Muscle layer of duodenum (tissue), 2 donors: ENCODE measurements around the gene TLE4.

ENCODE experiments used
- H3K27ac ChIP-seq: one replicate; pipeline ENCODE4 v1.7.0; 2013; ENCODE audit warnings: mild to moderate bottlenecking, low read length
- H3K27me3 ChIP-seq: one replicate; pipeline ENCODE4 v1.7.0; 2013; ENCODE audit warnings: low read depth, mild to moderate bottlenecking, control low read depth, low read length
- H3K36me3 ChIP-seq, 2 donors: one replicate each; pipeline ENCODE4 v1.7.0; 2013; ENCODE audit warnings: low read length in 2 of 2, control low read depth in 1 of 2, mild to moderate bottlenecking in 1 of 2; ENCODE audit not compliant: insufficient read depth in 2 of 2, control insufficient read depth in 1 of 2
- H3K4me1 ChIP-seq, 2 donors: one replicate each; pipeline ENCODE4 v1.7.0; 2013; ENCODE audit warnings: low read length in 2 of 2, mild to moderate bottlenecking in 2 of 2, control low read depth in 1 of 2, moderate library complexity in 1 of 2; ENCODE audit not compliant: insufficient read depth in 2 of 2, control insufficient read depth in 1 of 2
- H3K4me3 ChIP-seq, 2 donors: one replicate each; pipeline ENCODE4 v1.7.0; 2013; ENCODE audit warnings: low read length in 2 of 2, low read depth in 1 of 2, mild to moderate bottlenecking in 1 of 2
- H3K9me3 ChIP-seq, 2 donors: one replicate each; pipeline ENCODE4 v1.7.0; 2013; ENCODE audit warnings: low read length in 2 of 2, control low read depth in 1 of 2, mild to moderate bottlenecking in 1 of 2; ENCODE audit not compliant: control insufficient read depth in 1 of 2
- donor health status: healthy.

Gene TLE4

DNA sequence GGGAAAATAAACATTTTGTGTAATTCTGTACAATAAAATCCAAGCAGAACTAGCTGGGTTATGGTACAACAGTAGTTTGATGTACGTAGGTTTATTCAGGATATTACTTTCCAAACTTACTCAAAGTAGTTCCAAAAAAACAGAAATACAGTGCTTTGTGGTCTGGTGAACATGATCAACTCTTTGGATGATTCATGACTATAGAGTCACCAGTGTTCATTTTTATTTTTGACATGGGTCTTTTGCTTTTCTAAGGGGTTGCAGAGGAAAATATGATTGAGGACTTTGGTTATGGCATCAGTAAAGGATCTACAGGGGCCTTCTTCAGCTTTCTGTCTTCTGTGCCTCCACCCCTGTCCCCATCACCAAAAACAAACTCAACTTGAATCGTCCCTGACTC lies 127.2 kb downstream of the TLE4 start:
- H3K9me3 ChIP-seq: no peaks in the 10 kb centered on the region
- no peaks in the 10 kb centered on the region for H3K27me3 ChIP-seq
- H3K4me1 ChIP-seq: no peaks in the 10 kb centered on the region
- no peak overlapping the region for H3K27ac ChIP-seq
- H3K4me3 ChIP-seq: no peak overlapping the region
- H3K36me3 ChIP-seq: peaks cover 0 to under 1% of the 10 kb centered on the region in 2 donors

DNA sequence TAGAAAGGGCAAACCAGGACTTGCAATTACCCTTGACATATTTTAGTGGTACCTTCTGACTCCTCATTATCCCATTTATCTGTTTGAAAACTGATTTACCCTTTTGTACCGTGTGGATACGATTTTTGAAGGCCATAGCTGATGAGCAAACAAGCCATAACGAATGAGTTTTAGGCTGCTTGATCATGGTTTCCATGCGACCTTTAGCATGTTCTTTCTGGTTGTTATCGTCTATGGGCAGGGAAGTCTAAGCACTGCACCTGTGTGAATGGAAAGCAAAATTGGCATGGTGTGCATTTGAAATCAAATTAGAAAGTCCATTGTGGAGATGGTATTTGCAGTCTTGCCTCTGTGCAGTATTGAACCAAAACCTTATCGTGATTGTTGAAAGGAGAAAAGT lies 127.7 kb downstream of the TLE4 start:
- no peaks in the 10 kb centered on the region for H3K4me1 ChIP-seq
- no peaks in the 10 kb centered on the region for H3K9me3 ChIP-seq
- H3K4me3 ChIP-seq: no peak overlapping the region
- H3K27ac ChIP-seq: no peak overlapping the region
- H3K36me3 ChIP-seq: peaks cover 0 to 3% of the 10 kb centered on the region in 2 donors
- H3K27me3 ChIP-seq: no peaks in the 10 kb centered on the region

DNA sequence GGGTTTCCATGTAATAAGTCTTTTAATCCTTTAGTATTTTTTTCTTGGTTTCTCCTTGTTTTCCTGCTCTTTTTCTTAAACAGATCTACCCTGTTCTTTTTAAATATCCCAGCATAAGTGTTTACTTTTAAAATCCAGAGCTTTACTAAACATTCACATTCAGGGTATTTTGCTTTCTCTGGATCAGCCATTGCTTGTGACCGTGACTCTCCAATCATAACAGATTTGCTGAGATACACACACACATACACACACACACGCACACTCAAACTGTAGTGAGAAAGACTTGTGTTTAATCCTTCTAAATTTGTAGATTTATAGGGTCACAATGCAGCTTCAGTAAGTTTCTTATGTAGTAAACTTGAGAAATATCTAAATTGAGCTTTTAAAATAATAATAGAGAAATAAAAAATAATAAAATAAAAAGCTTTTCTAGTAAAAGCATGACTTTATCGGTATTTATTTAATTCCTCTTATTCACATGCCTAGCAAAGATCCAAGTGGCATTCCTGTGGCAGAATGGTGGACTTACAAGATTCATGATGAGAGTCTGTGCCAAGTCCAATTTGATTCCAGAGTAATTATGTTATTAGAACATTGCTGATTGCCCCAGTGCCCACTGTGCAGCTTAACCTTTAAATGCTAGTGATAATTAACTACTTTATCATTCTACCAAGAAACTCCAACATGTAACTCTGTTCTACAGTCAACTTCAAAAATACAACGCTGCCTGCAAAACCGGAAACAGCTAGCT lies 129.0 kb downstream of the TLE4 start:
- Histone ChIP-seq H3K4me1 (no peaks in the 10 kb centered on the region), H3K27me3 (no peaks in the 10 kb centered on the region), H3K4me3 (no peak overlapping the region), H3K36me3 (peaks cover 7 to 15% of the 10 kb centered on the region in 2 donors), H3K9me3 (no peaks in the 10 kb centered on the region), H3K27ac (no peak overlapping the region)

DNA sequence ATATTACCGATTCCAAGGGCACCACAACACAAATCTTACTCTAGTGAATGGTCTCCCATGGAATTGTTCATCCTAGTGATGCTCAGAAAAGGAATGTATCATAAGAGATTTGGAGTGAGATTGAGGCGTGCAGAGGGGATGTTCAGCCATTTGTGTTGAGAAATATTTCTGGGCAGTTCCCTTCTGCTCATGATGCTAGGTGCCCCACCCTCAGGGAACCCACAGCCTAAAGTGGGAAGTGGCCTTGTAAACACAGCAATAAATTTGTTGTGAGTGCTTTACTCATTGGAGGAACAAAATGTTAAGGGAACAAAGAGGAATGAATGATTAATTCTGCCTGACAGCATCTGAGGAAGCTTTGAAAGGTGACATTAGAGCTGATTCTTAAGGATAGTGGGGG lies 129.9 kb downstream of the TLE4 start:
- Histone ChIP-seq H3K36me3 (peaks cover 10 to 18% of the 10 kb centered on the region in 2 donors), H3K4me1 (no peaks in the 10 kb centered on the region), H3K27me3 (no peaks in the 10 kb centered on the region), H3K4me3 (no peak overlapping the region), H3K9me3 (no peaks in the 10 kb centered on the region), H3K27ac (no peak overlapping the region)

DNA sequence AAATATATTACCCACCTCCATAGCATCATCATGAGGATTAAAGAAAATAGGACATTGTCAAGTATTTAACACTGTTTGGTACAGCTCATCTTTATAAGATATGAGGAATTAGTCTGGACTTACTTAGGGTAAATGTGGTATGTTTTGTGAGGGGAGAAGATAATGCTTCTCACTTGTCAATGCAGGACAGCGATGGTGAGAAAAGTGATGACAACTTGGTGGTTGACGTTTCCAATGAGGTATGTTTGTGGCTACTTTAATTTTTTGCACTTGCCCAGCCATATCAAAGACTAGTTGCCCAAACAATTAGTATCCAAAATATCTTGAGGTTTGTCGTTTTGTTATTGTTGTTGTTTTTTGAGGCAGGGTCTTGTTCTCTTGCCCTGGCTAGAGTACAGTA lies 133.9 kb downstream of the TLE4 start:
- H3K4me3 ChIP-seq: no peak overlapping the region
- no peaks in the 10 kb centered on the region for H3K9me3 ChIP-seq
- H3K4me1 ChIP-seq: no peaks in the 10 kb centered on the region
- peaks cover 41 to 51% of the 10 kb centered on the region in 2 donors for H3K36me3 ChIP-seq
- H3K27me3 ChIP-seq: no peaks in the 10 kb centered on the region
- H3K27ac ChIP-seq: no peak overlapping the region

DNA sequence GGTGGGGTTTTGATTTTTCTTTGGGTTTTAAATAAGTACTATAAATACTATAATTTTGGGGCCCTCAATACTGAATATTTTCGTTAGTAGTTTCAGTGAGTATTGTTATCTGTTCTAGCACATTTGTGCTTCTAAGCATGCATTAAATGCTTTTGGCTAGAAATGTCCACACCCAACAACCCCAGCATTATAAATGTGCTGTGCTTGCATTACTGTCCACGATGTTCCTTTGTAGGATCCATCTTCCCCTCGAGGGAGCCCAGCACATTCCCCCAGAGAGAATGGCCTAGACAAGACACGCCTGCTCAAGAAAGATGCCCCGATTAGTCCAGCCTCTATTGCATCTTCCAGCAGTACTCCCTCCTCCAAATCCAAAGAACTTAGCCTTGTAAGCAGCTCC lies 134.7 kb downstream of the TLE4 start:
- H3K36me3 ChIP-seq: peaks cover 49 to 51% of the 10 kb centered on the region in 2 donors
- no peak overlapping the region for H3K27ac ChIP-seq
- no peaks in the 10 kb centered on the region for H3K27me3 ChIP-seq
- no peak overlapping the region for H3K4me3 ChIP-seq
- H3K4me1 ChIP-seq: no peaks in the 10 kb centered on the region
- H3K9me3 ChIP-seq: no peaks in the 10 kb centered on the region

DNA sequence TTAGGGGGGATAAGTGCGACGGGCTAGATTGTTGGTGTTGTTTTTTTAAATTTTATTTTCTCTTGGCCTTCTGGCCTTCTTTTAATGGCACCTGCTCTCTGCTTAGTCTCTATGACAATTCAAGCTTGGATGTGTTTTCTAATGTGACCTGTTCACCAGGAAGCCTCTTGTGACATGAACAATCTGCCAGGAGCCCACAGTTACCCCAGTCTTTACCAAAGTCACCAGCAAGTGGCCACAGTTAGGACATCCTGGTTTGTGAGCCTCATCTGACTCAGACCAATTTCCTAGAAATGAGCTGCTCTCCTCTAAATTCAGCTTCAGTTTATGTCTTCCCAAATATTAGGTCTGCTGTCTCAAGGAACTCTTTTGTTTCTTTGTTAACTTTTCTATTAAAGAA lies 135.8 kb downstream of the TLE4 start:
- H3K36me3 ChIP-seq: peaks cover 49 to 51% of the 10 kb centered on the region in 2 donors
- H3K4me1 ChIP-seq: no peaks in the 10 kb centered on the region
- H3K9me3 ChIP-seq: no peaks in the 10 kb centered on the region
- H3K27ac ChIP-seq: no peak overlapping the region
- no peak overlapping the region for H3K4me3 ChIP-seq
- H3K27me3 ChIP-seq: no peaks in the 10 kb centered on the region

DNA sequence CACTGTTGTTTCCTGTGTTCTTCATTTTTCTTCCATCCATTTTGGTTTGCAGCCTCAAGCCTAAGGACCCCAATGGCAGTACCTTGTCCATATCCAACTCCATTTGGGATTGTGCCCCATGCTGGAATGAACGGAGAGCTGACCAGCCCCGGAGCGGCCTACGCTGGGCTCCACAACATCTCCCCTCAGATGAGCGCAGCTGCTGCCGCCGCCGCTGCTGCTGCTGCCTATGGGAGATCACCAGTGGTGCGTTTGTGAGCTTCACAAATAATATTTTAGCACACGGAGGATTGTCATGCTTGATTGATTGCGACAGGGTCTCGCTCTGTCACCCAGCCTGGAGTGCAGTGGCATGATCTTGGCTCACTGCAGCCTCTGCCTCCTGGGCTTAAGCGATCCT lies 136.8 kb downstream of the TLE4 start:
- Histone ChIP-seq H3K4me3 (no peak overlapping the region), H3K9me3 (no peaks in the 10 kb centered on the region), H3K27me3 (no peaks in the 10 kb centered on the region), H3K27ac (no peak overlapping the region), H3K36me3 (peaks cover 51 to 53% of the 10 kb centered on the region in 2 donors), H3K4me1 (no peaks in the 10 kb centered on the region)

DNA sequence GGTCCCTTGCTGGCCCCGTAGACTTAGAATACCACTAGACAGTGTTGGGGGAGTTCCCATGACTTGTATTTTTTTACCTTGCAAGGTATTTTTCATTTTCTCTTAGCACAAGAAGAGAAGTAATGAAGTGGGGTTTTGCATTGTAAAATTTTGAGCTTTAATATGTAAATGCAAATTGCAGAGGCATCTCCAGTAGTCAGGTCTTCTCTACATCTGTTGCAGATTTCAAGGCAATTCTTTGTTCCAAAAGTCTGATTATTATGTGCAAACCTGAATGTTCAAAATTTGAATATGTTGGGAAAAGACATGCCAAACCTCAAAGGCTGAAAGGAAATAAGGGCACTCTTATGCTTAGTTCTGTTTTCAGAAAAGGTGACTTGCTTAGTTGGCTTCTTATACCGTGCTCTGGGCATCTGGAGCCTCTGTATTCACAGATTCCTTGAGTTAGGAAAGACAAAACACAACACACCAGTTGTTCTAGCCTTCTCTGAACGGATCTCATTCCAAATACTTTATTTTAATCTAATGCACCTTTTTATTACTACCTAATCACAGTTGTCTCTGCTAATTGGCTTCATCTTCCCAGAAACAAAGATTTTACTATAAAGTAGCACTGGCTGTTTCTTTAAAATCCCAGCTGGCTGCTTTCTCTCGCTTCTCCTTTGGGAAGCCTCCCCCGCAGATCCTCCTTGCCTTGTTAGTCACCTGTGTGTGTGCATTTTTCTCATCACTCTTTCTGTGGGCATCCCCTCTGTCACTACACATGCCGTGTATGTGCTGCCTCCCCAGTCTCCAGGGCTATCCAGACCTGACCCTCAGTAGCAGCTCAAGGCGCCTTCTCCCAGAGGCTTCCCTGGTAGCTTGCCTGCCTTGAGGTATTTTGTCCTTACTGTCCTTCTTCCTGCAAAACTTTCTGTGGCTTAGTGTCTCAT lies 138.2 kb downstream of the TLE4 start:
- H3K27me3 ChIP-seq: no peaks in the 10 kb centered on the region
- H3K4me1 ChIP-seq: no peaks in the 10 kb centered on the region
- H3K4me3 ChIP-seq: no peak overlapping the region
- H3K36me3 ChIP-seq: peaks cover 50 to 60% of the 10 kb centered on the region in 2 donors
- H3K27ac ChIP-seq: no peak overlapping the region
- H3K9me3 ChIP-seq: no peaks in the 10 kb centered on the region

DNA sequence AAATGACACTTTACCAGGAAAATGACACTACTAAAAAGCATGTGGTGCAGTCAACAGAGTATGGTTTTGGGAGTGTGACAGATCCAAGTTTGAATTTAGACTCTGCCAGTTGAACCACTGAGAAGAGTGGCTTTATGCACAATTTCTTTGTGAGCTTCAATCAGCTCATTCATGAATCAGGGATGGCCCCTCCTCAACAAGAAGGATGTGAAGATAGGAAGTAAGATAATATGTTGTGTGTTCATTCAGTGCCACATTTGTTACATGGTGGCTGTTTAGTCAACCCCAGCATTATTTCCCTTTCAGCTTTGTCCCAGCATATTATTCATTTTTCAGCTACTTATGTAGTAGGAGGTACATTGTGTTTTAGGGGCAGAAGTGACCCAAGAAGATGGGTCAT lies 140.1 kb downstream of the TLE4 start:
- H3K9me3 ChIP-seq: no peaks in the 10 kb centered on the region

DNA sequence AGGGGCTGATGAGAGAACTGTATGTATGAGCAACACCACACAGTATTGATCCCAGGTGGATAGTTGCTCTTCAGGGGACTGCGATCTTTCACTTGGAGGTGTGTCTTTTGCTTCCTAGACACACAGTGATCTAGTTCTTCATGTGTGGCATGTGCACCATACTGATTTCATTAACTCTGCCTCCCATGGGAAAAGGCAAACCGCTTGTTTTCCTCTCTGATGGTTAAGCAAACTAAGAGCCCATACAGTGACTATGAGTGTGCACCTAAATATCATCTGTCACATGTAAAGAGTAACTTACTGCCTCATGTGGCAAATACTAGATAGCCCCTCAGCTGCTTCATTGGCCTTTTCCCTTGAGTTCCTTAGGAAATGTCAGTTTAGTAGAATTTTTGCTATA lies 147.3 kb downstream of the TLE4 start:
- Histone ChIP-seq H3K4me1 (no peaks in the 10 kb centered on the region), H3K4me3 (no peak overlapping the region), H3K27ac (no peak overlapping the region), H3K36me3 (peaks cover 74 to 91% of the 10 kb centered on the region in 2 donors), H3K9me3 (no peaks in the 10 kb centered on the region), H3K27me3 (no peaks in the 10 kb centered on the region)

More for the DNA sequence above, 140.1 kb downstream of the TLE4 start:
- no peaks in the 10 kb centered on the region for H3K4me1 ChIP-seq
- H3K27ac ChIP-seq: no peak overlapping the region
- H3K27me3 ChIP-seq: no peaks in the 10 kb centered on the region
- peaks cover 59 to 63% of the 10 kb centered on the region in 2 donors for H3K36me3 ChIP-seq
- H3K4me3 ChIP-seq: no peak overlapping the region
